AG09319 (cell line): ENCODE results near the gene KDM4C.

Experiments
- DNase-seq: peaks from one replicate; pipeline ENCODE4 v3.0.0-alpha.2; 2010; ENCODE audit warnings: low read depth; ENCODE audit errors: extremely low read depth
- TF ChIP-seq, protein P1 (sequence below): IDR thresholded peaks from 2 replicates; pipeline ENCODE4 v1.5.1; 2011; ENCODE audit warnings: low read depth, mild to moderate bottlenecking, inconsistent platforms, low read length, moderate library complexity

The KDM4C gene

DNA sequence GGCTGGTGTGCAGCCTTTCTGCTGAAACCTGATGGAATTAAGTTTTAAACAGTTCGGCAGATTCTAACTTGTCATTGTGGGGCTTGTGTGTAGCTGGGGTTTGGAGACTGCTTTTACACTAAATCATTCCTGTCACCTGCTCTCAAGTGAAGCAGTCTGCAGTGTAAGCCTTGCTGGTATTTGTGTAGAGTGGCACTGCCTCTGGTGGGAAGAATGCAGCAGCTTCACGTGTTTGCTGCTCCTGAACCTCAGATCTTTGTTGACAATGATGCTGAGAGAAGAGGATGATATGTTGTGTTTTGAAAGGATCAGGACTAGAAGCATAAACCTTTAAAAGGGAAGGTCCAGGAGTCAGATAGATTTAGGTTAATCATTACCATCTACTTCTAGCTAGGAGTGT, 88.1 kb downstream of the KDM4C start:
- DNase-seq = no peak
- TF ChIP-seq, protein P1, sequence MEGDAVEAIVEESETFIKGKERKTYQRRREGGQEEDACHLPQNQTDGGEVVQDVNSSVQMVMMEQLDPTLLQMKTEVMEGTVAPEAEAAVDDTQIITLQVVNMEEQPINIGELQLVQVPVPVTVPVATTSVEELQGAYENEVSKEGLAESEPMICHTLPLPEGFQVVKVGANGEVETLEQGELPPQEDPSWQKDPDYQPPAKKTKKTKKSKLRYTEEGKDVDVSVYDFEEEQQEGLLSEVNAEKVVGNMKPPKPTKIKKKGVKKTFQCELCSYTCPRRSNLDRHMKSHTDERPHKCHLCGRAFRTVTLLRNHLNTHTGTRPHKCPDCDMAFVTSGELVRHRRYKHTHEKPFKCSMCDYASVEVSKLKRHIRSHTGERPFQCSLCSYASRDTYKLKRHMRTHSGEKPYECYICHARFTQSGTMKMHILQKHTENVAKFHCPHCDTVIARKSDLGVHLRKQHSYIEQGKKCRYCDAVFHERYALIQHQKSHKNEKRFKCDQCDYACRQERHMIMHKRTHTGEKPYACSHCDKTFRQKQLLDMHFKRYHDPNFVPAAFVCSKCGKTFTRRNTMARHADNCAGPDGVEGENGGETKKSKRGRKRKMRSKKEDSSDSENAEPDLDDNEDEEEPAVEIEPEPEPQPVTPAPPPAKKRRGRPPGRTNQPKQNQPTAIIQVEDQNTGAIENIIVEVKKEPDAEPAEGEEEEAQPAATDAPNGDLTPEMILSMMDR = peak; percentile 19

- no peak for DNase-seq
- TF ChIP-seq, protein P1 = no peak
Observed at GRCh38 chr9:6852243-6852963, 94.6 kb downstream of the KDM4C start.

DNA sequence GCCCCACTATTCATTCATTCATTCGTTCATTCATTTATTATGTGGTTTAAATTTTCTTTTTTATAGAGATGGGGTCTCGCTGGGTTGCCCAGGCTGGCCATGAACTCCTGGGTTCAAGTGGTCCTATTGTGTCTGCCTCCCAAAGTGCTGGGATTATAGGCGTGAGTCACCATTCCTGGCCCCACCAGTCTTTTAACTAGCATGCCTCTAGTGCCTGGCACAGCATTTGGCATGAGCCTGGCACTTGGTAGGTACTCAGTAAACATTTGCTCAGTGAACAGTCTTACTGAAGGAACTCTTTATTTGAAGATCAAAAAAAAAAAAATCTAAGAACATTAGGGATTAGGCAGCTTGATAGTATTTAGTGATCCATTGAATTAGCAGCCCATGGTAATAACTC, 98.1 kb downstream of the KDM4C start:
- TF ChIP-seq, protein P1 = no peak
- DNase-seq = no peak

DNA sequence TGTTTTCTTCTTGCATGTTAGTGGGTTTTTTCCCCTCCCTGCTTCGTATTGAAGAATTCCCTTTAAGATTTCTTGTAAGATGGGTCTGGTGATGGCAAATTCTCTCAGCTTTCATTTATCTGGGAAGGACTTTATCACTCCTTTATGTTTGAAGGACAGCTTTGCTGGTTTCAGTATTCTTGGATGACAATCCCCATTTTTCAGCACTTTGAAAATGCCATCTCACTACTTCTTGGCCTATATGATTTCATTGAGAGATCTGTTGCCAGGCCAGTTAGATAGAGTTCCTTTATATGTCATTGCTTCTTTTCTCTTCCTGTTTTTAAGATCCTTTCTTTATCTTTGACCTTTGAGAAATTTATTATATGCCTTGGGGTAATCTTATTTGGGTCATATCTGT, 106.3 kb downstream of the KDM4C start:
- DNase-seq = no peak
- TF ChIP-seq, protein P1 = no peak

GRCh38 chr9:6869081-6869948, 111.5 kb downstream of the KDM4C start:
- DNase-seq = no peak

DNA sequence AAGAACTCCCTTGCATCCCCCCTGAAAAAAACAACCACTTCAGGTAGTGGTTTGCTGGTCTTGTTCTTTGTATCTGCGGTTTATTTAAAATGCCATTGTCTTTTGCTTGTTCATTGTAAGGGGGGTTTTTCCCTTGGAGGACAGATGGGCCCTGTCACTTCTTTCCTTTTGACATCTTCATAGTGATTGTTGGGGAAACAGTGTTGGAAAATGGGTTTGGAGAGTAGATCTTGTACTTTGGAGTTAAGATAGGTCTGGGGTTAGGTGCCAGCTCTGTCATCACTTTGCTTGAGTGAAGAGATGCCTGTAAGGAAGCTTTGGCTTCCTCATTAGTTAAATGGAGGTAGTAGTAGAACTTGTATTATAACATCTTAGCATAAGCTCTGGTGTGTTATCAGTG, 112.4 kb downstream of the KDM4C start:
- TF ChIP-seq, protein P1 = no peak
- DNase-seq = no peak

More at GRCh38 chr9:6869081-6869948, 111.5 kb downstream of the KDM4C start:
- TF ChIP-seq, protein P1 = no peak

DNA sequence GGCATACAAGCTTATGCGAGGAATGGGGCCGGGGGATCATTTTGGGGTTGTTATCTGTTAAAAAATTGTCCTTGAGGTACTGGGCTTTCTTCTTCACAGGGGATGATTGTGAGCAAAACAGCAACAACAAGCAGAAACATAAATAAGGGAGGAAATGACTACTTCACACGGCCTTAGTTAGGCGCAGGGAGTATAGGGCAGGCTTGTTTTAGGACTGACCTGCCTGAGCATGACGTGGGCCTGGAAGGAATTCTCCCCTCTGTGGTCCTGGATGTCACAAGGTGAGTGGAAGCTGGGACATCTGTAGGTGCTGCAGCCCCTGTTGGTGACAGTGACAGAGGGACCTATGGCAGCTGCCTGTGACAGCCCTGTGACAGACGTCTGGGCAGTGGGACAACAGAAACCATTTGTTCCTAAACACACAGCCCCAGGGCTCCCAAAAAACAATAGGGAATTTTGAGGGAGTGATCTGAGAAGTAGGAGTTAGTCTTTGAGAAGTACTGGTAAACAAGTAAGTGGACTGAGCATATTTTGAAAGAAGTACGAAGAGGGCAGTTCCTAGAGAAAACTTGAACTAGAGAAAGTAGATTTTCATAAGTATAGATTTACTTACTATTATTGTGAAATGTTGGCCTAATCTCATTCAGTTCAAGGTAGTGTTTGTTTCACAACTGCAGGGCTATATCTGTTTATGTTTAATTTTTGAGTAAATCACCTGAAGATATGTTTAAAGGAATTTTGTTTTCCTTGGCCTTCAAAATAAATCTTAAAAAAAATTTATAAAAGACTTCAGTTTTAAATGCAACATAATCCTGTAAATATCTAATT, 113.1 kb downstream of the KDM4C start:
- no peak for DNase-seq

More for the DNA sequence above, 113.1 kb downstream of the KDM4C start:
- TF ChIP-seq, protein P1 = no peak
